Stimulated activated CD4-positive, alpha-beta T cell treated with anti-CD3 and anti-CD28 coated beads, Interleukin-12 subunit alpha, Interleukin-12 subunit beta, amount 100 ng/mL, for 4 hours (primary cell): Measurements from ENCODE around the gene BOLA3.
"Not testable (repeated sequence)": the region's sequence is repeated elsewhere in the genome, so short reads cannot be mapped to it uniquely, and the experiment has no call there.

Experiments
- DNase-seq: peaks from one replicate; pipeline ENCODE4 v3.0.0-alpha.2; 2020

BOLA3 gene

DNA sequence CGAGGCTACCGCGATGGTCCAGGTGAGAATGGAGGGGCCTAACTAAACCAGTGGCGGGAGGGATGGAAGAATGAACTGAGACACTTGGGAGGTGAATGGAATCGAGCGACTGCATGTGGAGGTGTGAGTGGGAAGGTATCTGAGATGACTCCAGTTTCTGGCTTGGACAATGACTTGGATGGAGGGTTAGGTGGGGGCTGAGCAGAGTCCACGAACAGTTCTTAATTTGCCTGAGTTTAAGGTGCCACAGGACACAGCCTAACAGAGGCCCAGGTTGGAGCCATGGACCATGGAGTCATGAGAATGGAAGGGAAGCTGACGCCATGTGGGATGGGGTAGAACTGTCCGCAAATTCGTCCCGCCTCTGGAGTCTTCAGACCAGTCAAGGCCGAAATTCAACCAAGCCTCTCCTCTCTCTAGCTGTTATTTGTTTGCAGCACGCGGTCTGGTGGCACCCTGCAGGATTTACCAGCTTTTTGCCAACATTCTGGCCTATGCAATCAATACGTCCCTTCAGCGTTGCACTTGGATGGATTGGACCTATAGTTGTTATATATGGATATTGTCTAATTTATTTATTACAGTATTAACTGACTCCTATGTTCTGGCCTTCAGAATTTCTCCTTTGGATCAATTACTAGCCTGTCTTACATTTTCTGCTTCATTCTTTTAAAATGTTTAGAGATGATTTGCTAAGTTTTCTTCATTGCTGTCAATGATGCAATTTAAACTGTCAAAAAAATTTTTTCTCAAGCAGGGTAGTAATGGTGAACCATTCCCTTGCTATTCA lies 940 bp upstream of the BOLA3 start:
- DNase-seq = no peak

DNA sequence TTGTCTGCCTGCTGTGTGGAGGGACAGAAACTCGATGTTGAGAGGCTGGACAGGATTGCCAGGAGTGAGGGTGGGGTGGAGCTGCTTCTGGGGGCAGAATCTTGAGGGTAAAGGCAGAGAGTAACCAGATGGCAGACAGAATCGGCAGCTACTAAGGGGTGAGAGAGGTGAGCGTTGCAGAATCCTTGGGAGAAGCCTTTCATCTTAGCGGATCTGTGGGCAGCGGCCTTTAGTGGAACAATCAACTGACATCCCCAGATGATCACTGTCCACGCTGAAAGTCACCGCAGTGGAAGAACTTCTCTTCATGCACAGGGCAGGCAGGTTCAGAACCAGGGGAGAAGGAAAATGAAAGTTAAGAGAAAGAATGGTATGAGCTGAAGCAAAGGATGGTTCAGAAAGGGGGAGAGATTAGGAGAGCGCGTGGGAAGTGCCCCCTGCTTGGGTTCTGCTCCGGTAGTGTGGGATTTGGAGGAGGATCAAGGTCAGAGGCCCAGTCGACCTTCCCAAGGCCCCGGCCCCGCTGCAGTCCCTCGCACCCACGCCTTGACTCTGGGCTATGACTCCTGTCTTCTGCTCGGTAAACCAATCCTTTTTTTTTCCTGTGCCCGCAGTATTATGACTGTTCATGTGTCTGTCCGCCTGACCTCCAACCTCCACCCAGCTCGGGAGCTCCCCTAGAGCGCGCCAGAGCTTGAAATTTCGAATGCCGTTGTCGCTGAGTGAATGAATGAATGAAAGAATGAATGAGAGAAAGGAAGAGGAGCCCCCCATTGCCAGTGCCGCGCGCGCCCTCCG lies 584 bp downstream of the BOLA3 start:
- DNase-seq = no peak

DNA sequence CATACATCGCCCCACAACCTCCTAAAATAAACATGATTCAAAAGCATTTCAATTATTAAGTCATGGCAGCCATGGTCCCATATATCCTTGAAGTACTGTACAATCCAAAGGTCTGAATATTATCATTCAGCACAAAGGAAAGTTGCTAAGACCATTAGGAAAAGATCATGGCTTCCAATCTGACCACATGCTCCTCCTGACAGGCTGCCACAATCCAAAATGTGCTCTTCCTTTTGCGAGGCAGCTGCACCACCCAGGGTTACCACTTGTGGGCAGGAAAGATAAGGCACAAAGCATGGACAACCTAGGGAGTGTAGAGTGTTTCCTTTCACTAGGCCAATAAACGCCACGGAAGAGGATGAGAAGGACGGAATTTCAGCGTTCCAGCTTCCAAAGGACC lies 5.4 kb downstream of the BOLA3 start:
- no peak for DNase-seq

DNA sequence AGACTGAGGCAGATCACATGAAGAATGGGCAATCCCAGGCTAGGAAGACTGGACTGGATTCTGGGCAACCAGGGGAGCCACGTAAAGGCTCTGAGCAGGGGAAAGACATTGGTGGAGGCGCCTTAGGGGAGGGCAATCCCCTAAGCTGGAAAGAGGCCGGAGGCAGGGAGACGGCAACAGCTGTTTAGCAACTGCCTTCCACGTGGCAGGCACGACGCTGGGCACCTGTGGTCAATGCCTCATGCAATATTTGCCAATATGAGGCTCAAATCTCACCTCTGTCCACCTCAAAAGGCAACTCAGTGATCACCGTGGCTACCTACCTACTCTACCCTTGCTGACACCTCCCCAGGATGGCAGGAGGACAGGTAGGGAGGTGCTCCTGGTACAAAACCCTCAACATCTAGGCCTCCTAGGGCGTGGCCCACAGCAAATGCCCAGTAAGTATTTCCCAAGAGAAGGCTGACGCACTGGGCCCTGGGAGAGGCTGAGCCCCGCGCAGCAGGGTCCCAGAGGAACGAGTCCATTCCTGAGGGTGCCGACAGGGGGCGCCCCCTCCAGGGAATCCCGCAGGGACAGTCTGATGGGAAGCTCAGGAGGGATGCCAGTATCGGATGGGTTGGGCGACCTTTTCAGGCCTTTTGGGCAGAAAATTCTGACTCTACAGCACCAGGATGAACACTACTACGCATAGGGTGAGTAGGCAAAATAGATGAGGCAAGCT lies 8.9 kb downstream of the BOLA3 start:
- DNase-seq = no peak

DNA sequence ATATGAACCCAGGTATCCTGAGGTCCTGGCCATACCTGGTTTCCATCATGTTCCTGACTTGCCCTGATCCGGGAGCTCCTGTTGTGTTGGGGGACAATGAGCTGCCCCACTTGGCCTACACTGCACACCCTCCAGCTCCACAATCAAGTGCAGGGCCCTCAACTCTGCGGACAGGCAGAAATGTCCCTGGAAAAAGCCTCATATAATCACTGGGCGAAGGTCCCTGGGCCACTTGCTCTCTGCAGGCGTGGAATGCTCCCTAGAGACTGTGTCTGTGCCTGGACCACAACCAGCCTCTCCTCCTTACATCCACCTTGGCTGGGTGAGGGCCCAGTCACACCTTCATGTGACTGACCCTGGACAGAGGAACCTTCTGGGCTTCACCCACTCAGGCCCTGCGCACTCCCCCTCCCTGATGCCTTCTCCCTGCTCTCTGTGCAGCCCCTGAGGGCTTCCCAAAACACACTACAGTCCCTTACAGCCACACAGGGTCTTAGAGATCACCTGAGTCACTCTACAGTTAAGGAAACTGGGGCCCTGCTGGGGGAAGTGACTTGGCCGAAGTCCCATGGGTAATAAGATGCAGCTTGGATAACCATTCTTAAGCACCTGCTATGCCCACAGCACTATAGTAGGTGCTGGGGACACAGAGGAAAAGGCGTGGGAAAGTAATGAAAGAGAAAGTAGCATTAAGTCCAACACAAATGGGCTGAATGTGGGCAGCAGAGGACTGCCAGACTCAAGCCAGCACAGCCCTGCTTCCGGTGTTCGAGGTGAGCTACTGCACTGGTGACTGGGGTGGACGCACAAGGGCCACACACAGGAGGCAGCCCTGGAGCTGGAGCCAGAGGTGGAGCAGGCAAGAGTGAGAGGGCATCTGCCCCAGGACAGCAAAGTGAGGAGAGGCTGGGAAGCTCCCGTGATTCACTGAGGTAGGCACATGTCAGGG lies 9.8 kb downstream of the BOLA3 start:
- no peak for DNase-seq

GRCh38 chr2:74131901-74132300 lies 15.8 kb downstream of the BOLA3 start:
- no peak for DNase-seq

DNA sequence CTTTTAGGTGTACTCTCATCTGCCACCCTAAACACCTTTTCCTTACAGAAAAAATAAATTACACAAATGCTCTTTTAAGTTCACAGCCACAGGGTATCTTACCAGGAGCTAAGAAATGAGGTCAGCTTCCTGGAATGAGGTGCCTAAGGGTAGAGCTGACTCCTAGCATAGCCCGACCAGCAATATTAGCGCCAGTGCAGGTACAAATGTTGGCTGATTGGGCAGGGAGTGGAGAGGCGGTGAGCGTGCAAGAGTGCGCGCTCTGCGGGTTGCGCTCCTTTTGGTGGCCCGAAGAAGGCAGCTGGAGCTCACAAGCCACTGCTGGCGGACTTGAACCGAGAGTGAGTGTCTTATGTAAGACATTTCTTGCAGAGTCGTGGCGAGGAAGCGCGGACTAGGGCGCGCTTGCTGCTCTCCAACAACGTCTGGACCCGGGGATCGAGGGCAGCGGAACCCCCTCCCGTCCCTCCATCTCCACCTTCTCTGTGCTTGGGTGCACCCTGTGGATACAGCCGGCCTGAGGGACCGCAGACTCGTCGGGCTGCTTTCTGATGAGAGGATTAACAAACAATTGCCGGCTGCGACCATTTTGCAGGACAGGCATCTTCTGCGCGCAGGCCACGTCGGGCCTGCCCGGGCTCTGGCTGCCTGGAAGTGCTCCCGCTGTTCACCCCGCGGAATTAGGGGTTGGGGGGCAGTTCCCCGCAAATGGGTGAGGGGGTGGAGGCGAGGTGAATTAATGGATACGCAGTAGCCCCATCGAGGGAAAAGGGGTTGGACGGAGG lies 17.3 kb downstream of the BOLA3 start:
- no peak for DNase-seq

GRCh38 chr2:74128206-74128605 lies 19.5 kb downstream of the BOLA3 start:
- DNase-seq = no peak

- not testable (repeated sequence) for DNase-seq
Observed at GRCh38 chr2:74123955-74124354, 23.8 kb downstream of the BOLA3 start.

DNA sequence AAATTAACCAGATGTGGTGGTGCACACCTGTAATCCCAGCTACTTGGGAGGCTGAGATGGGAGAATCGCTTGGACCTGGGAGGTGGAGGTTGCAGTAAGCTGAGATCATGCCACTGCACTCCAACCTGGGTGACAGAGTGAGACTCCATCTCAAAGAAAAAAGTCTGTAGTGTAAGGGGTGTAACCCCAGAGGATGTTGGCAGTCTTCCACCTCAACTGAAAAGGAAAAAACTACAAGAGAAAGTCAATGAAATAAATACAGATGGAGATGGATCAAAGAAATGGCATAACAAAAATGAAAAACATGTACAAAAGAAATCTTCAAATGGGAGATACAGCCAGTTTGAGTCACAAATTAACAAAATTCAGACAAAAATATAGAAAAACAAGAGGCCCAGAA lies 25.9 kb downstream of the BOLA3 start:
- DNase-seq = not testable (repeated sequence)

DNA sequence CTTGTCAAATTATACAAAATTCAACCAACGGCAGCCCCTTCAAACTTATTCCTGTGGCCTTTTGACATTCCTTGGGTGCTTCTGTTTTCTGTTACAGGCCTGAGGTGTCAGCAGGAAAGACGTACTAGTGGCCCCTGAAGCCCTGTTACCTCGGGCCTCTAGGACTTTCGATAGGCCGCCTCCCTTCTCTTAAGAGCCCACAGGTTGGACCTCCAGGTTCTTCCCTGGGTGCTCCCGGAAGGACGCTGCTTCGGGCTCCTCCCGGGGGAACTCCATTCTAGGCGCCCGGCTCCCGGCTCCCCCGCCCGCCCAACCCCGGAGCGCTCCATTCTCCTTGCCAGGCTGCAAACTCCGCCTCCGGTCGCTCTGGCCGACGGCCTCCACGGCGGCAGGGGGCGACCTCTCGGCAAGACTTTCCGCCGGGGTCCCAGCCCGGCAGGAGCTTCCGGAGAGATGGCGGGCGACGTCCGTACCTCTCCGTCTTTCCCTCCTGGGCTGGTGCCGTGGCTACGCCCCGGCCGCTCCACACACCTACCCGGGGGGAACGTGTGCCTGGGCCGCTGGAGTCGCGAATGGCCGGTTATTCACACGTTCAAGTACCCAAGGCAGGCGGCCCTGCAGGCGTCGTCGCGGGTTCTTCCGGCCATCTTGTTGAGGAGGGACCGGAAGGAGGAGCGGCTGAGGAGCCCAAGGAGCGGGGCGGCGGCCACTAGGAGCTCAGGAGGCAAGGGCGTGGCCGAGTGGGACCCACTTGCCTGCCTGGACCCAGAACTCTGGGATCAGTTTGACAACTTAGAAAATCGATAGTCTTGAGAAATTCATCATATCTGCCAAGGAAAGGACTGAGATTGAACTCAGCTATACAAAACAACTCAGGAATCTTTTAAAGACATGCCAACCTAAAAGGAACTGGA lies 27.5 kb downstream of the BOLA3 start:
- peak; percentile 83 for DNase-seq

DNA sequence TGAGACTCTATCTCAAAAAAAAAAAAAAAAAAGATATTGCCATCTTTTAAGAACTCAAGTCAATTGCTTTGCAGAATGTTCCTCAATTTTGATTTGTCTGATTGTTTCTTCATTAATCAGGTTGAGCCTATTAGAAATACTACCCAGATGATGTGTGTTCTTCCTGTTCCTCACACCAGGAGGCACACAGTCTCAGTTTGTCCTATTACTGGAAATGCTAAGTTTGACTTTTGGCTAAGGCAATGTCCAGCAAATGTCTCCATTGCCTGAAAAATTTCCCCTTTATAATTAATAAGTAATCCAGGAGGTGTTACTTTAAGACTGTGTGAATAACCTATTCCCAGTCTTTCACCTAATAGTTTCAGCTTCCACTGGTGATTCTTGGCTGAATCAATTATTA lies 28.4 kb downstream of the BOLA3 start:
- DNase-seq = no peak

- DNase-seq = no peak
Observed at GRCh38 chr2:74111380-74111779, 36.3 kb downstream of the BOLA3 start.

DNA sequence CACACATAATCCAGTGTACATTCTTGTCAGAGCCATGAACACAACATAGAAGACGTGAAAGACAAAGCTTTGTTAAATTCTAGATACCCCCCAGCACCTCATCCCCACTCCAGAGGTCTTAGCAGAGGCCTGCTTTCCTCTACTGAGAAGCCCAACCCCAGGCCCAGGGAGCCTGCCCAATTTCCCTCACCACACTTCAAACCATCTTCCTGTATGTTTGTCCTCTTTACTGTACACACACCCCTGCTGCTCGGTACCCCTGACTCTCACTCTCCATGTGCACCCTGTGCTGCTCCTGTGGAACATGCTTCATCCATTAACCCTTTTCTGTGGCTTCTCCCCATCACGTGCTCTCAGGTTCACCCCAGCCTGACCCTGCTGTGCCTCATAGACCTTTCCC lies 37.2 kb downstream of the BOLA3 start:
- DNase-seq = no peak

DNA sequence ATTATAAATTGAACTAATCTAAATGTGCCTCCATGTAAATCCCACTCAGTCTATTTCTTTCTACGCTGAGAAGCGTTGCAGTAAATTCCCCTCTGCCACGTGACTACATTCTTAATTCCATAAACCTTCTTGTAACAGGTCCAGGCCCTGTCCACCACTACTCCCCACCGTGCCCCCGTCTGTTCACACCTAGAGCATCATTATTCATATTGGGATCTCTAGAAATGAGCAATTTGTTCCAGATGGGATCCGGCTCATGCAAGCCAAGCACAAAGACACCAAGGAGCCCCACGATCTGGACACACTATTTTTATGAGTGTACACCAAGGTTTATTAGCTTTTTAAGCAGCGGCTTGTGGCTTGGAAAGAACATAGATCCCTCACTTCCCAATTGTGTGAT lies 38.2 kb downstream of the BOLA3 start:
- no peak for DNase-seq

DNA sequence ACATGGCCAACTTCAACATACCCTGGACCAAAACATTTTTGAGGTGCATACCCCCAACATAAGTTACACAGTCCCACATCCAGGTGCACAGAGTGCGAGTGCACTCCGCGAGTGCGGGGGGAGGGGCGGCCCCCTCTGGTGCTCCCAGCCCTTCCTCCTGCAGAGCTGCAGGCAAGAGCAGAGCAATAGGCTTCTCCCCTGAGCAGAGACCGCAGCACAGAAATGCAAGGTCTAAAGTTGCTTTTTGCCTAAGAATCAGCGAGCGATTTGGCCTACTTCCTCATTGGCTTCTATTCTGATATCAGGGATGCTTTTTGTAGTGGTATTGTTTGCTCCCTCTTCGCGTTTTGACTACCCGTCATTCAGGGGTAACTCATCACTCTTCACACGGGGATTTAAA lies 40.6 kb downstream of the BOLA3 start:
- no peak for DNase-seq

DNA sequence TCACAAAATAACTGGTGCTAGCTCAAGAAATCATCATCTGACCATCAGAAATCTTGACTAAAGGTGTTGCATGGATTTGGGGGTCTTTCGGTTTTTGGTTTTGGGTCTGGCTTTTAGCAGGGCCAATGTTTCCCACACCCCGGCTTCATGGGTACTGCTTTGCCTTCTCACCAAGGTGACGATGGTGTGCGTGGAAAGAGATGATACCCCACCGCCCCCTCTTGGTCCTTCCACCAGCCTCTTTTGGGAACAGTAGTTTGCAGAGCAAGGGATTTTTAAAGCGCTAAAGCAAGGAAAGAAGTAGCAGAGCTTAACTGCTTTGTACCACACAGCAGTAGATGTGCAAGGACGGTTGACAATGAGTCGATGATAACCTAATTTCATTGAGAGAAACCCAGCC lies 42.3 kb downstream of the BOLA3 start:
- DNase-seq = no peak

DNA sequence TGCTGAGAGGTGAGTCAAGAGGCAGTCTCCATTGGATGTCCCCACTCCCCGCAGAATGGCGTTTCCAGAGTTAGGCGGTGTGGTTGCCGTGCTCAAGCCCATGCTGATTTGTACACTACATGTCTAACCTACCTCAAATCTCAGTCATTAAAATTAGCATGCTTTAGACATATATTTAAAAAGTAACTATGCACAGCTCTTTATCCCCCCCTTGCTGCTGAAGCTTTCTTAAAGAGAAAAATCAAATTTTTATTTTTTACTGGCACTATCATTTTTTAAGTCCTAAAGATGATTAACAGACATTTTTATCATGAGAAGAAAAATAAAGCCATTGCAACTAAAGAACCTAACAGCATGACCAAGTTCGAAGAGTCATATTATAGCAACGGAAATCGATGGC lies 42.9 kb downstream of the BOLA3 start:
- no peak for DNase-seq

DNA sequence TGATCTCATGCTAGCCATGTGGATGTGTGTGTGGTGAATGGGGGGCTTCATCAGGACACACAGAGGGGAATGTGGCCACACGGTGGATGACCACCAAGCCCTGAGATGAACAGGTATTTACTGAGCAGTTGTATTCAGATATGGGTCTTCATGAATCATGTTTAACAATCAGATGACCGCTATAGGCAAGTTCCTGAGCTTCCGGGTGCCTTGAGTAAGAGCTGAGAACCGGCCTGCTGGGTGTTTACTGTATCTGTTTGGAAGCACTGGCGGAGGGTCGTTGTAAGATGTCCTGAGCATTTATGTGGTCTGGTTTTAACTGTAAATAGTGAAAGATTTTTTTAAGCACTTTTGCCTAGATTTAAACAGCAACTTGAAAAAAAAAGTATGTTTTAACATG lies 43.9 kb downstream of the BOLA3 start:
- no peak for DNase-seq

DNA sequence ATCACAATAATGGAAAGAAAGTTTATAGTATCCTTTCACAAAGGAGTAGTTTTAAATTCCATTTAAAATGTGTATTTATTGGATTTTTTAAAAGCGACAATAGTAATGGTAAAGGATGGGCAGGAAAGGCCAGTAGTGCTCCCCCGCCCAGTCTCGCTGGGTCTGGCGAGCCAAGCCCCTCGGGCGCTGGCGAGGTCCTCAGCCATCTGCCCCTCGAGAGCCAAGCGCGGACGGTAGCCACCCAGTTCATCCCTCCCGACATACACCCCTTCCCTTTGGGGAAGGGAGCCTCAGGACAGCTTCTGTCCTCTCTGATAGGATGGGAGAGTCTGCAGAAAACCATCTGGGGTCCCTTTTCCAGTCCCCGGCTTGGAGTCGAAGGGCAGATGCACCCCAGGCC lies 45.2 kb downstream of the BOLA3 start:
- DNase-seq = no peak
